HEK293 (cell line): Measurements from ENCODE around the gene STK40.

ENCODE experiments used
- CTCF ChIA-PET: fragments of 350-600 bp; formaldehyde crosslinking; extraction: SDS; loops from one replicate; lab custom pipeline; 2021; ENCODE audit warnings: antibody characterized with exemption; lab: Yijun Ruan, JAX
- POLR2A ChIA-PET: fragments of 300-600 bp; formaldehyde crosslinking; extraction: SDS; loops from one replicate; lab custom pipeline; 2020; ENCODE audit warnings: antibody characterized with exemption, inconsistent platforms; lab: Yijun Ruan, JAX
- H3K27ac ChIP-seq: fragments of 200-500 bp; sonication (Bioruptor generic); 2 replicates; pipeline ENCODE4 v1.5.1; 2014; ENCODE audit warnings: low read depth, low read length, control low read depth, inconsistent platforms; ENCODE audit errors: extremely low read depth
- H3K36me3 ChIP-seq, 2 experiments: fragments of 200-500 bp in 1 of 2; sonication (Bioruptor generic) in 1 of 2; 1 replicate in 1 of 2; 2 replicates in 1 of 2; pipeline ENCODE4 v1.5.1; 2014 to 2017; ENCODE audit warnings: inconsistent platforms in 2 of 2, low read length in 2 of 2; ENCODE audit not compliant: control insufficient read depth in 2 of 2, insufficient read depth in 1 of 2
- H3K4me1 ChIP-seq: fragments of 200-500 bp; sonication (Bioruptor generic); 2 replicates; pipeline ENCODE4 v1.5.1; 2014; ENCODE audit warnings: mild to moderate bottlenecking, low read length, inconsistent platforms; ENCODE audit not compliant: control insufficient read depth, insufficient read depth
- H3K4me3 ChIP-seq: 2 replicates; pipeline ENCODE4 v1.5.1; 2011; ENCODE audit warnings: low read depth, mild to moderate bottlenecking, control low read depth, low read length, moderate library complexity
- H3K9me3 ChIP-seq: fragments of 200-500 bp; sonication (Bioruptor generic); 2 replicates; pipeline ENCODE4 v1.5.1; 2014; ENCODE audit warnings: low read depth, low read length, inconsistent platforms; ENCODE audit not compliant: control insufficient read depth, insufficient read depth
- ELK4 ChIP-seq: IDR thresholded peaks from 2 replicates; pipeline ENCODE4 v1.6.1; 2011; ENCODE audit warnings: mild to moderate bottlenecking, low read depth, low read length, borderline replicate concordance
- HIC1 ChIP-seq: fragments of 450-650 bp; formaldehyde crosslinking; IDR thresholded peaks from 2 replicates; pipeline ENCODE4 v1.5.1; 2016; ENCODE audit warnings: missing biosample characterization, missing genetic modification characterization
- PRDM1 ChIP-seq: fragments of 450-650 bp; formaldehyde crosslinking; IDR thresholded peaks from 2 replicates; pipeline ENCODE4; 2016; ENCODE audit warnings: missing biosample characterization, missing genetic modification characterization
- SP7 ChIP-seq: fragments of 450-650 bp; formaldehyde crosslinking; IDR thresholded peaks from 2 replicates; pipeline ENCODE4 v1.5.1; 2016; ENCODE audit warnings: missing biosample characterization, missing genetic modification characterization
- ZBTB20 ChIP-seq: fragments of 450-650 bp; formaldehyde crosslinking; IDR thresholded peaks from 2 replicates; pipeline ENCODE4 v1.5.1; 2016; ENCODE audit warnings: missing biosample characterization, missing genetic modification characterization
- ZBTB48 ChIP-seq: fragments of 450-650 bp; formaldehyde crosslinking; IDR thresholded peaks from 2 replicates; pipeline ENCODE4 v1.5.1; 2016; ENCODE audit warnings: missing biosample characterization, missing genetic modification characterization
- ZBTB6 ChIP-seq: fragments of 450-650 bp; formaldehyde crosslinking; IDR thresholded peaks from 2 replicates; pipeline ENCODE4 v1.5.1; 2017; ENCODE audit warnings: missing biosample characterization, missing genetic modification characterization
- ZNF211 ChIP-seq: fragments of 450-650 bp; formaldehyde crosslinking; IDR thresholded peaks from 2 replicates; pipeline ENCODE4 v1.5.1; 2016; ENCODE audit warnings: low read depth, missing biosample characterization, missing genetic modification characterization
- ZNF362 ChIP-seq: fragments of 450-650 bp; formaldehyde crosslinking; IDR thresholded peaks from 2 replicates; pipeline ENCODE4 v1.5.1; 2016; ENCODE audit warnings: missing biosample characterization, missing genetic modification characterization
- ZNF654 ChIP-seq: fragments of 450-650 bp; formaldehyde crosslinking; IDR thresholded peaks from 2 replicates; pipeline ENCODE4 v1.5.1; 2016; ENCODE audit warnings: low read depth, missing biosample characterization, missing genetic modification characterization
- ZNF664 ChIP-seq: fragments of 450-650 bp; formaldehyde crosslinking; IDR thresholded peaks from 2 replicates; pipeline ENCODE4 v1.5.1; 2016; ENCODE audit warnings: missing biosample characterization, missing genetic modification characterization
- ZNF692 ChIP-seq: fragments of 450-650 bp; formaldehyde crosslinking; IDR thresholded peaks from 2 replicates; pipeline ENCODE4 v1.5.1; 2016; ENCODE audit warnings: missing biosample characterization, missing genetic modification characterization
- ZNF76 ChIP-seq: fragments of 450-650 bp; formaldehyde crosslinking; IDR thresholded peaks from 2 replicates; pipeline ENCODE4; 2016; ENCODE audit warnings: low read depth, missing biosample characterization, missing genetic modification characterization, borderline replicate concordance
- ZNF777 ChIP-seq: fragments of 450-650 bp; formaldehyde crosslinking; IDR thresholded peaks from 2 replicates; pipeline ENCODE4 v1.5.1; 2017; ENCODE audit warnings: missing biosample characterization, missing genetic modification characterization, borderline replicate concordance
- ZSCAN16 ChIP-seq: fragments of 450-650 bp; formaldehyde crosslinking; IDR thresholded peaks from 2 replicates; pipeline ENCODE4 v1.5.1; 2016; ENCODE audit warnings: missing biosample characterization, missing genetic modification characterization

Gene STK40

GRCh38 chr1:36303244-36303643, 82.5 kb downstream of the STK40 start:
- no peak for TF ChIP-seq ZBTB6 (tag by site-specific recombination)
- TF ChIP-seq SP7 (tag by site-specific recombination), result peak; percentile 94
- no peak for TF ChIP-seq ZNF362 (tag by site-specific recombination)
- TF ChIP-seq ZNF777, result no peak
- TF ChIP-seq ZNF664 (tag by site-specific recombination), result peak; percentile 98
- no peaks in the 10 kb centered on the region for H3K9me3 ChIP-seq
- CTCF ChIA-PET, result interaction anchor here (0.9 to 2.4 kb wide), 4 partner anchors 17 to 168 kb away, joined by 3 to 7 read pairs (median 6); no protein-coding TSS in a partner anchor
- POLR2A ChIA-PET, result interaction anchor here (0.7 kb wide), 1 partner anchor 18 kb away, joined by 4 read pairs; no protein-coding TSS in a partner anchor
- no peak overlapping the region for H3K4me3 ChIP-seq
- H3K36me3 ChIP-seq, result peaks cover 16 to 78% of the 10 kb centered on the region in 2 experiments; a peak in 2 of 3 replicates
- no peak overlapping the region for H3K27ac ChIP-seq
- H3K4me1 ChIP-seq, result no peaks in the 10 kb centered on the region

- ChIA-PET POLR2A (no interaction called here), CTCF (interaction anchor here (0.6 to 2.2 kb wide), 2 partner anchors 16 to 45 kb away, joined by 4 to 12 read pairs; no protein-coding TSS in a partner anchor)
- H3K36me3 ChIP-seq, result peaks cover 27 to 90% of the 10 kb centered on the region in 2 experiments; a peak in 2 of 3 replicates
- no peaks in the 10 kb centered on the region for H3K4me1 ChIP-seq
- H3K27ac ChIP-seq, result no peak overlapping the region; the same call in 1 of the 2 replicates
- no peak overlapping the region for H3K4me3 ChIP-seq
- TF ChIP-seq ZNF76 (tag by site-specific recombination), result no peak
- no peak for TF ChIP-seq ELK4
- no peaks in the 10 kb centered on the region for H3K9me3 ChIP-seq
Measured at GRCh38 chr1:36301220-36301619, 84.5 kb downstream of the STK40 start.

GRCh38 chr1:36300526-36300925, 85.2 kb downstream of the STK40 start:
- Histone ChIP-seq H3K9me3 (no peaks in the 10 kb centered on the region), H3K27ac (no peak overlapping the region), H3K36me3 (peaks cover 33 to 94% of the 10 kb centered on the region in 2 experiments; a peak in 2 of 3 replicates), H3K4me1 (no peaks in the 10 kb centered on the region), H3K4me3 (no peak overlapping the region)
- CTCF ChIA-PET, result interaction anchor here (0.7 to 2.4 kb wide), 12 partner anchors 9 to 200 kb away, joined by 3 to 12 read pairs (median 4); partner anchors contain the start of gene TRAPPC3
- POLR2A ChIA-PET, result no interaction called here
- TF ChIP-seq ZBTB20 (no peak), ZBTB6 (tag by site-specific recombination) (no peak), HIC1 (tag by site-specific recombination) (no peak), ZBTB48 (tag by site-specific recombination) (no peak), ZNF692 (tag by site-specific recombination) (no peak), ZSCAN16 (tag by site-specific recombination) (no peak), ZNF654 (tag by site-specific recombination) (no peak), PRDM1 (no peak), ZNF211 (tag by site-specific recombination) (no peak)
